Activated CD4-positive, CD25-positive, alpha-beta regulatory T cell treated with anti-CD3 and anti-CD28 coated beads, Interleukin-2, amount 50 U/mL, for 72 hours (primary cell): Measurements from ENCODE around the gene PITHD1.
"Not testable (repeated sequence)": the region's sequence is repeated elsewhere in the genome, so short reads cannot be mapped to it uniquely, and the experiment has no call there.

Experiments
- DNase-seq: peaks from one replicate; pipeline ENCODE4 v3.0.0; 2021

Gene PITHD1

GRCh38 chr1:23827717-23828116 is 49.5 kb downstream of the PITHD1 start:
- no peak for DNase-seq

GRCh38 chr1:23834156-23834555 is 55.9 kb downstream of the PITHD1 start:
- not testable (repeated sequence) for DNase-seq

GRCh38 chr1:23836037-23836436 is 57.8 kb downstream of the PITHD1 start:
- no peak for DNase-seq
